ENCODE results near the gene OTUD3. TPM values are rescaled to one million over a fixed set of nuclear protein-coding genes. Genes with fewer than 3 reads are reported as not detected.

OTUD3 gene
- total and polyA plus RNA-seq, 2 of the 4 experiments (the other 2 are of a cell fraction): 2.9 to 3.1 TPM

DNA sequence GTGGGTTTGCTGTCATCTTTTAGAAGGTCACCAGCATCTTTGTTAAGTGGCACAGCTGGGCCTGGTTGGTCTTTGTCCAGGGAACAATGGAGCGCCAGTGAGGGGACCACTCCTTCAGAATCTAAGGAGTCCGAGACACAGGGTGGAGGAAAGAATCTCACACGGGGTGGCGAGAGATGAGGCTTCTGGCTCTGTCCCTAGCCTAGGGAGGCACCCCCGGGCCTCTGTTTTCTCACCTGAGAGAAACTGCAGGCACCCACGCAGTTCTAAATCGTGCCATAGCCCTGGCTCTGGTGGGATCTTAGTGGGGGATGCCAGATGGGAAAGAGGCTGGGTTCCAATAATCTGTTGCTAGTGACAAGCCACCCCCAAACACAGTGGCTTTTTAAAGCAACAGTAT, 52.1 kb downstream of the OTUD3 start:
- no peaks in the 10 kb centered on the region for H3K9me1 ChIP-seq (ENCODE audit: insufficient read depth, low read length)
- no peak overlapping the region for H3K4me2 ChIP-seq (ENCODE audit: low read depth, low read length)
- dilution Hi-C loops (cut with HindIII; ENCODE audit: low sequenced_read_pairs, unreplicated experiment): no loop called here
- H3K27ac ChIP-seq (ENCODE audit: insufficient read depth, low read length): no peak overlapping the region
- no peak overlapping the region for H2BK5ac ChIP-seq (ENCODE audit: low read depth, low read length, poor library complexity, severe bottlenecking)
- no TSS peak for BruUV-seq (replicated peaks)
- H2AFZ ChIP-seq (replicated peaks; ENCODE audit: low read length, poor library complexity): no peak overlapping the region
- H3K23ac ChIP-seq (ENCODE audit: low read depth, low read length): no peak overlapping the region
- peaks cover 8% of the 10 kb centered on the region for H3K9me3 ChIP-seq (ENCODE audit: control insufficient read depth, insufficient read depth, low read length)
- DNase-seq (no peak), ATAC-seq (ENCODE audit: low read depth) (no peak)
- no peak overlapping the region for H2BK20ac ChIP-seq (ENCODE audit: low read depth, low read length)
- H3K14ac ChIP-seq (replicated peaks; ENCODE audit: low read depth, low read length): no peak overlapping the region
- H4K20me1 ChIP-seq (ENCODE audit: insufficient read depth, low read length): no peaks in the 10 kb centered on the region
- H3K36me3 ChIP-seq (ENCODE audit: control insufficient read depth, insufficient read depth, low read length): no peaks in the 10 kb centered on the region
- no peak overlapping the region for H2BK120ac ChIP-seq (ENCODE audit: low read depth, low read length)
- no peak overlapping the region for H2AK5ac ChIP-seq (ENCODE audit: low read depth, low read length)
- in situ Hi-C loops (cut with MboI; ENCODE audit: low sequenced_read_pairs): no loop called here
- intact Hi-C loops (cut with micrococcal nuclease): no loop called here
- no peak overlapping the region for H3K56ac ChIP-seq (ENCODE audit: extremely low read depth, insufficient read depth, low read length)
- H2AK9ac ChIP-seq (replicated peaks; ENCODE audit: low read depth, low read length, poor library complexity): no peak overlapping the region
- POLR2A ChIA-PET (ENCODE audit: unreplicated experiment): interaction anchor here (0.5 kb wide), 1 partner anchor 99 kb away, joined by 3 read pairs; no protein-coding TSS in a partner anchor
- H2BK15ac ChIP-seq (ENCODE audit: low read depth, low read length): no peak overlapping the region
- CTCF ChIA-PET: no interaction called here
- TF ChIP-seq RAD21 (IDR thresholded peaks at IDR 0.05; ENCODE audit: low read length) (no peak), MAZ (IDR thresholded peaks at IDR 0.05; ENCODE audit: borderline replicate concordance, low read depth, low read length) (no peak), MAFK (IDR thresholded peaks at IDR 0.05; ENCODE audit: low read depth, low read length) (no peak), NFE2L2 (IDR thresholded peaks at IDR 0.05; ENCODE audit: low read depth, low read length) (no peak), POLR2A (IDR thresholded peaks at IDR 0.05; ENCODE audit: low read depth, low read length) (no peak), FOS (IDR thresholded peaks at IDR 0.05; ENCODE audit: low read depth, low read length) (no peak), MXI1 (IDR thresholded peaks at IDR 0.05; ENCODE audit: borderline replicate concordance, low read depth, low read length) (no peak), SMC3 (IDR thresholded peaks at IDR 0.05; ENCODE audit: low read depth, low read length) (no peak), CHD1 (IDR thresholded peaks at IDR 0.05; ENCODE audit: low read depth, low read length) (no peak)
- H3K27me3 ChIP-seq (ENCODE audit: control insufficient read depth, insufficient read depth, low read length): no peaks in the 10 kb centered on the region
- H4K5ac ChIP-seq (ENCODE audit: low read depth, low read length): no peak overlapping the region
- no peak overlapping the region for H3K18ac ChIP-seq (ENCODE audit: low read depth, low read length)
- H3K4me1 ChIP-seq (ENCODE audit: control insufficient read depth, insufficient read depth, low read length): no peaks in the 10 kb centered on the region
- WGBS, 2 experiments (ENCODE audit: extremely low coverage in 2 of 2, insufficient read length in 1 of 2): 50% methylated on average over 3 of the region's 7 CpGs; no CpG with 5 or more reads in 1 of the 2 experiments
- H3K4ac ChIP-seq (ENCODE audit: low read depth, low read length): no peak overlapping the region
- no peak overlapping the region for H3K9ac ChIP-seq (ENCODE audit: low read depth, low read length)
- H4K91ac ChIP-seq (ENCODE audit: insufficient read depth, low read depth, low read length): no peak overlapping the region
- no peaks in the 10 kb centered on the region for H3K79me1 ChIP-seq (ENCODE audit: low read depth in 1 of 2, low read length in 2 of 2)
- H4K8ac ChIP-seq (ENCODE audit: low read depth in 2 of 2, low read length in 2 of 2): no peak overlapping the region
- no peak overlapping the region for H3K4me3 ChIP-seq (ENCODE audit: insufficient read depth, low read depth, low read length)

Data from IMR-90 (cell line).